Adrenal gland (tissue), 5 donors: ENCODE data around the gene ALG1L2.
"Not testable (repeated sequence)": the region's sequence is repeated elsewhere in the genome, so short reads cannot be mapped to it uniquely, and the experiment has no call there.

Experiments used
- POLR2A ChIP-seq, 2 donors: fragments of 450-650 bp; IDR thresholded peaks; one replicate each; pipeline ENCODE4 v1.6.1; 2017; ENCODE audit warnings: antibody characterized with exemption in 2 of 2, mild to moderate bottlenecking in 2 of 2, moderate library complexity in 1 of 2
- TF ChIP-seq, protein P1 (sequence below), 6 experiments: fragments of 450-650 bp in 4 of 6; fragments of 200-600 bp in 2 of 6; sonication (generic) in 1 of 6; IDR thresholded peaks; 1 replicate in 5 of 6; 2 replicates in 1 of 6; pipeline versions ENCODE4 v1.5.1 to v1.8.0; 2016 to 2021; ENCODE audit warnings: antibody characterized with exemption in 6 of 6, mild to moderate bottlenecking in 2 of 6, moderate library complexity in 1 of 6
- donor health status: DM: no; HTN: no; CAD: no.

DNA sequence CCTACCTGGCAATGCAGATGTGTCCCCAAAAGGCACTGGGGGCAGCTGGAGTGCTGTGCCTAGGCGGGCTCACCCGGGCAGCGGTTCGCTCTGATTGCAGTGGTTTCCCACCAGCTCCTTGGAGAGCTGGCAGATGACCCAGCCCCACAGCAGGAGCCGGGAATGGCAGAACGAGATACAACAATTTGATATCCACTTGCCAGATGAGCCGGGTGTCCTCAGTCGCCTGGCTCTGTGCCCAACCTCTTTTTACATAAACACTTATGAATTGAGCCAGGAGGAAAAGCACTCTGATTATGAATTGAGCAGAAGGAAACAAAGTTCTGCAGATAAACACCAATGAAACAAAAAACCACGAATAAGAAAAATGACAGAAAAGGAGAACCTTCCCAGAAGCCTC is 38.2 kb downstream of the ALG1L2 start:
- TF ChIP-seq, protein P1, sequence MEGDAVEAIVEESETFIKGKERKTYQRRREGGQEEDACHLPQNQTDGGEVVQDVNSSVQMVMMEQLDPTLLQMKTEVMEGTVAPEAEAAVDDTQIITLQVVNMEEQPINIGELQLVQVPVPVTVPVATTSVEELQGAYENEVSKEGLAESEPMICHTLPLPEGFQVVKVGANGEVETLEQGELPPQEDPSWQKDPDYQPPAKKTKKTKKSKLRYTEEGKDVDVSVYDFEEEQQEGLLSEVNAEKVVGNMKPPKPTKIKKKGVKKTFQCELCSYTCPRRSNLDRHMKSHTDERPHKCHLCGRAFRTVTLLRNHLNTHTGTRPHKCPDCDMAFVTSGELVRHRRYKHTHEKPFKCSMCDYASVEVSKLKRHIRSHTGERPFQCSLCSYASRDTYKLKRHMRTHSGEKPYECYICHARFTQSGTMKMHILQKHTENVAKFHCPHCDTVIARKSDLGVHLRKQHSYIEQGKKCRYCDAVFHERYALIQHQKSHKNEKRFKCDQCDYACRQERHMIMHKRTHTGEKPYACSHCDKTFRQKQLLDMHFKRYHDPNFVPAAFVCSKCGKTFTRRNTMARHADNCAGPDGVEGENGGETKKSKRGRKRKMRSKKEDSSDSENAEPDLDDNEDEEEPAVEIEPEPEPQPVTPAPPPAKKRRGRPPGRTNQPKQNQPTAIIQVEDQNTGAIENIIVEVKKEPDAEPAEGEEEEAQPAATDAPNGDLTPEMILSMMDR (IDR thresholded peaks at IDR 0.05) = not testable (repeated sequence)
- not testable (repeated sequence) for TF ChIP-seq POLR2A (IDR thresholded peaks at IDR 0.05)
